GM19239 (cell line): ENCODE results near the gene ENDOD1.
A peak's percentile ranks its signal among the peaks of the same experiment; 100 is the strongest.
"Not testable (repeated sequence)": the region's sequence is repeated elsewhere in the genome, so short reads cannot be mapped to it uniquely, and the experiment has no call there.

ENCODE experiments used
- DNase-seq: peaks from one replicate; pipeline ENCODE4 v3.0.0; 2011; ENCODE audit warnings: low spot score; ENCODE audit not compliant: insufficient read length
- FAIRE-seq: peaks from 2 replicates; lab custom pipeline; 2011; peaks lifted over from hg19 to GRCh38; lab: Jason Lieb, UNC

ENDOD1 gene, protein sequence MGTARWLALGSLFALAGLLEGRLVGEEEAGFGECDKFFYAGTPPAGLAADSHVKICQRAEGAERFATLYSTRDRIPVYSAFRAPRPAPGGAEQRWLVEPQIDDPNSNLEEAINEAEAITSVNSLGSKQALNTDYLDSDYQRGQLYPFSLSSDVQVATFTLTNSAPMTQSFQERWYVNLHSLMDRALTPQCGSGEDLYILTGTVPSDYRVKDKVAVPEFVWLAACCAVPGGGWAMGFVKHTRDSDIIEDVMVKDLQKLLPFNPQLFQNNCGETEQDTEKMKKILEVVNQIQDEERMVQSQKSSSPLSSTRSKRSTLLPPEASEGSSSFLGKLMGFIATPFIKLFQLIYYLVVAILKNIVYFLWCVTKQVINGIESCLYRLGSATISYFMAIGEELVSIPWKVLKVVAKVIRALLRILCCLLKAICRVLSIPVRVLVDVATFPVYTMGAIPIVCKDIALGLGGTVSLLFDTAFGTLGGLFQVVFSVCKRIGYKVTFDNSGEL

DNA sequence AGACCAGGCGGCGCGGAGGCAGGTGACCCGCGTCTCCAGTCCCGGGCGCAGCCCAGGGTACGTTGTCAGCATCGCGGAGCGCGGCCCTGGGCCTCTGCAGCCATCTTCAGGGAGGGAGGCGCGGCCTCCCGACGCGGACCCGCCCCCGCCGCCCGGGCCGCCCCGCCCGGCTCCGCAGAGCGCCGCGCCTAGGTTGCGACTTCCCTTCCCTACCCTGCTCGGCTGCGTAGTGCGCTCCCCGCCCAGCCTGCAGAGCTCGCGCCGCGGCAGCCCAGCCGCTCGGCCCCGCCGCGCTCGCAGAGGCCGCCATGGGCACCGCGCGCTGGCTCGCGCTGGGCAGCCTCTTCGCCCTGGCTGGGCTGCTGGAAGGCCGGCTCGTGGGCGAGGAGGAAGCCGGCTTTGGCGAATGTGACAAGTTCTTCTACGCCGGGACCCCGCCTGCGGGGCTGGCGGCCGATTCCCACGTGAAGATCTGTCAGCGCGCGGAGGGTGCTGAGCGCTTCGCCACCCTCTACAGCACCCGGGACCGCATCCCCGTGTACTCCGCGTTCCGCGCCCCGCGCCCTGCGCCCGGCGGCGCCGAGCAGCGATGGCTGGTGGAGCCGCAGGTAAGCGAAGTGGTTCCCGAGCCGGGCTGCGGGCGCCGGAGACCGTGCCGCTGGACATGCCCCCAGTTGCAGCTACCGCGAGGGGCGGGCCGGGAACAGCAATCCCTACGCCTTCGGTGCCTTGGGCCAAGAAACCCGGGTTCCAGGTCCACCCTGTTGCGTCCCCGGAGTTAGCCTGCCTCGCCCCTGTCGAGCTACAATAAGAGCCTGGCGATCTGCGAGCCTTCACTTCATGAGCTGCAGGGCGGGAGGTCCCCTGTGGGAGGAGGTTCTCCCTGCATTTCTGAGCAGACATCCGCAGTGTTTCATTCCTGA, at the start of gene ENDOD1:
TSS of gene ENDOD1 (plus strand) at position 227 of the 923 bp plus-strand sequence. CDS start at position 309, 82 bp downstream.
- FAIRE-seq (peak; percentile 84), DNase-seq (peak; percentile 69)

DNA sequence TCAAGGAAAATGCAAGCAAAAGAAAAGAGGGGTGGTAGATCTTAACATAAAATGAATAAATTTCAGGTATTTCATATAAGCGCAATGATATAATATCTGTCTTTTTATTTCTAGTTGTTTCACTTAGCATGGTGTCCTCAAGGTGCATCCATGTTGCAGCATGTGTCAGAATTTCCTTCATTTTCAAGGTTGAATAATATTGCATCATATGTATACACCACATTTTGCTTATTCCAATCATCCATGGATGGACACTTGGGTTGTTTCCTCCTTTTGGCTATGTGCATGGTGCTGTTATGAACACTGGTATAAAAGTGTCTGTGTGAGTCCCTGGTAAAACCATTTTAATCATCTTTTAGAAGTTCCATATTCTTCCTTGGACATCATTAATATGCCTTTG, 47.4 kb upstream of the ENDOD1 start:
- no peak for FAIRE-seq
- DNase-seq = no peak

GRCh38 chr11:95042906-95043305, 46.7 kb upstream of the ENDOD1 start:
- FAIRE-seq (no peak), DNase-seq (no peak)

- DNase-seq = no peak
- FAIRE-seq = no peak
These were observed 45.6 kb upstream of the ENDOD1 start for GRCh38 chr11:95044010-95044409.

GRCh38 chr11:95045812-95046211, 43.8 kb upstream of the ENDOD1 start:
- FAIRE-seq (no peak), DNase-seq (no peak)

DNA sequence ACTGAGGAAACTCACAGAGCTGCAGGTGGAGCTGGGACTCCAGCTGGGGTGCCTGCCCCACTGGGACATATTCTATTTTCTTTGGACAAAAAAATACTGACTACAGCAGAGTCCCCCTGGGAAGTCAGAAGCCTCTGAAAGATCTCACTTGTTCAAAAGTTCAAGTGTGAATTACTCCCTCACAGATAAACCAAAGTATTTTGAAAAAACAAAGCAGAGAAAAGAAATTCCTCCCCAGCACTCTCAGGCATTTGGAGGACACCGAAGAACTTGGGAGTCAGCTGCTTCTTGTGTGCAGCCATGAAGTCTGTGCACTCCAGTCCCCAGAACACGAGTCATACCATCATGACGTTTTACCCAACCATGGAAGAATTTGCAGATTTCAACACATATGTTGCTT, 40.5 kb upstream of the ENDOD1 start, which contains the start of gene KDM4F:
TSS of gene KDM4F (plus strand) at position 301 of the 400 bp plus-strand sequence.
- FAIRE-seq, DNase-seq: not testable (repeated sequence)

DNA sequence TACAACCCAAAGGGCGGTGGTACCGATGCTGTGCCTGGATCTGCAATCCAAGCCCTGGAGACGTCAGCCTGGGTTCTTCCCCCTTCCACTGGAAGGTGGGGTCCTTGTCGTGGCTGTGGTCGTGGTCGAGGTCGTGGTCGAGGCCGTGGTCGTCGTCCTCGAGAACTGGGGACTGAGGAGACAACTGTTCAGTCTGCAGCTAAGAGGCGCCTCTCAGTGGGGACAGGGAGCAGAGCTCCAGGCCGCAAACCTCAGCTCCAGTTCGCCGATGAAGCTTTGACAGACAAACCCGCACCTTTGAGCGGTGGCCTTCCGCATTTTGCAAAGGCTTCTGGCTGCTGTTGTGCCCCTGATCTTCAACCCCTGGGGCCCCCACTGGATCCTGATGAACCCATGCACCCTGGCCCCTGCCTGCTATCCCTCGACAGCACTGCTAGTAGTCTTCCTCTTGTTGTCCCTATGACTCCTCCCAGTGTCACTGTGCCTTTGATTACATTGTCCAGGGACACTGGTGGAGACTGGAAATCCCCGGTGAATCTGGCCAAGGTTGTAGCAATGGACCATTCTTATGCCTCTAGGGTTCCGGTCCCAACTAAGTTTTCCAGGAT, 38.9 kb upstream of the ENDOD1 start:
- DNase-seq = no peak

GRCh38 chr11:95054356-95054755, 35.3 kb upstream of the ENDOD1 start:
- DNase-seq (no peak), FAIRE-seq (no peak)

More for the DNA sequence above, 38.9 kb upstream of the ENDOD1 start:
- no peak for FAIRE-seq

DNA sequence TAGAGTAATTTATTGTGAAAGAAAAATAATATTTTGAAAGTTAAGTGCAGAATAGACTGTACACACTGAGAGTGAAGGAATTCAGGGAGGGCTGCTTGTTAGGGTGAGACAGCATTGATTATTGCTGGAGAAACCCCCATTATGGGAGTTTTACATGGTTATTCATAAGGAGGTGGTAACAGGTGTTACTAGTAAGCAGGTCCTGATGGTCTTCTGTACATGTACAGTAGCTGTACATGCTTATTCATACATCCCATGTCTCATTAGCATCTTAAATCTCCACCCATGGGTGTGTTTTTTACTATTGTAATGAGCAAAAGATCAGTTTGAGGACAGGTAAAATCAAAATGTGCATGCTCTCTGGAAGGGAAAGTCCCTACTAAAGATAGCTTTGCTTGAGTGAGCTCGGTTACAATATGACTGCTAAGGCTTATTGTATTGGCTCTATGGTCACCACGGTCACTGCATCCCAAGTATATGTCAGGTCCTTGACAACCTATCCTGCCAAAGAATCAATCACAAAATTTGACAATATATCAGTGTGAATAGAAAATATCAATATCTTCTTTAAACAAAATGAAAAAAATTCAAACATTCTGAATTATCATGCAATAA, 34.3 kb upstream of the ENDOD1 start:
- DNase-seq (no peak), FAIRE-seq (peak; percentile 88)

DNA sequence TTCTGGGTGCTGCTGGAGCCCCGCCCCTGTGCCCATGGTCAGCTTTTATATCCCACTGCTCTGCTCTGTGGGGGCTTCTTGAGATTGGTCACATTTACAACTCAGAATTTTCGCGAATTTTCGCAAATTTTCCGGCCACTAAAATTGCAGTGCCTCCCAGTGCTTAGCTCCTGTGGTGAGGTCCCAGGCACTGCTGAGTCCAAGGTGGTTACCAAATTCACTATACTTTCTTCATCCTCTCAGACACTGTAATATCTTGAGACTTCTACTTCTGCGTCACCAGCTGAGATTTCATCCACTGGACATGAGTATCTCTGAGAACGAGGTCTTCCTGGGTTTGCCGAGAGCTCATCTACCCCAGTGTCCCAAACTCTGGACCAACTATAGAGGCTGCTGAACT, 31.7 kb upstream of the ENDOD1 start:
- FAIRE-seq = no peak
- DNase-seq = no peak

GRCh38 chr11:95058621-95059020, 31.0 kb upstream of the ENDOD1 start:
- no peak for DNase-seq
- no peak for FAIRE-seq

DNA sequence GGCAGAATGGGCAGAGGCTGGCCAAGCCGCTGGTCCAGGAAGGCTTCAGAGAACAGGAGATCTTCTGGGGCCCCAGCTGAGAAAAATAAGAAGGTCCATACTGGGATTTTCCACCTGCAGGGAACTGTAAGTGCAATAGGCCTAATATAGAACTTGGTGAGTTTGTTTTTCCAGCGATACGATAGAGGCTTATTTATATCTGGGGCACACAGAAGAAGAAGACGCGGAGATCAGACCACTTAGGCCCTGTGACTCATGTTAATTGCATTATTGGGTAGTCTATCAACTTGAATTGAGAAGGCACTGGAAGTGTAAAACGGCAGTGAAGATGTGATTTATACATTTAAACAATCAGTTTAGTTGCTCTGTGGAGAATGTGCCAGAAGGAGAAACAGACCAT, 30.6 kb upstream of the ENDOD1 start:
- FAIRE-seq (no peak), DNase-seq (no peak)

GRCh38 chr11:95065336-95065735, 24.3 kb upstream of the ENDOD1 start:
- FAIRE-seq = no peak

GRCh38 chr11:95066716-95067038, 23.0 kb upstream of the ENDOD1 start, which contains the start of gene SRSF8:
Gene SRSF8, plus strand, starts transcription at chr11:95066919. Its CDS starts 308 bp downstream, at chr11:95067227.
- DNase-seq = no peak
- peak; percentile 58 for FAIRE-seq

More at GRCh38 chr11:95065336-95065735, 24.3 kb upstream of the ENDOD1 start:
- DNase-seq = no peak

GRCh38 chr11:95067039-95067840, 22.4 kb upstream of the ENDOD1 start:
- FAIRE-seq (no peak), DNase-seq (no peak)

DNA sequence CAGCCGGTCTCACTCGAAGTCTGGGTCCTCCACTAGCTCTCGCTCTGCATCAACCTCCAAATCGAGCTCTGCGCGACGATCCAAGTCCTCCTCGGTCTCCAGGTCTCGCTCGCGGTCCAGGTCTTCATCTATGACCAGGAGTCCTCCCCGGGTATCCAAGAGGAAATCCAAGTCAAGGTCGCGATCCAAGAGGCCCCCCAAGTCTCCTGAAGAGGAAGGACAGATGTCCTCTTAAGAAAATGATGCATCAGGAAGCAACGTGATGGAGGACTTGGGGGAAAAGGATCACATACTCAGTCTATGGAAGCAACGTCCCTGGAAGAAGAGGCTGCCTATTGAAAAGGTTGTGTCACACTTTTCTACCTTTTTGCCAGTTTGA, 21.8 kb upstream of the ENDOD1 start:
- FAIRE-seq (peak; percentile 58), DNase-seq (no peak)

DNA sequence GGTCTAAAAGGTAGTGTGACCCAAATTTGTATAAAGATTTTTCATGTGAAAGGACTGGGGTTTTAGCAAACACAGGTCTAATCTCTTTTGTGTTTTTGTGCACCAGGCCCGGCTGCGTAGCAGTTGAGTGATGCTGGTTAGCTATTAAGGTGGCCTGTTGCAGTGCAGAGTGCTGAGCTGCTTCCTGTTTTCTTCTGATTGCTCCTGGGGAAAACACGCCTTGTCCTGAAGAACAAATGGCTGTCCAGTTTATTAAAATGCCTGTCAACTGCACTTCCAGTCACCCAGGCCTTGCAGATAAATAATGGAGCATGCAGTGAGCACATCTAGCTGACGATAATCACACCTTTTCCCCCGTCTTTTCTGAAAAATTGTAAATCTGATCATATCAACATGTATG, 21.1 kb upstream of the ENDOD1 start:
- peak; percentile 98 for FAIRE-seq
- no peak for DNase-seq

GRCh38 chr11:95070471-95070870, 19.2 kb upstream of the ENDOD1 start:
- FAIRE-seq = peak; percentile 4

GRCh38 chr11:95072948-95073347, 16.7 kb upstream of the ENDOD1 start:
- FAIRE-seq (no peak), DNase-seq (no peak)

More at GRCh38 chr11:95070471-95070870, 19.2 kb upstream of the ENDOD1 start:
- no peak for DNase-seq
